ENCODE results near the gene CHM. TPM values are rescaled to one million over a fixed set of nuclear protein-coding genes. Genes with fewer than 3 reads are reported as not detected.
A peak's percentile ranks its signal among the peaks of the same experiment; 100 is the strongest.

The CHM gene
- total RNA-seq: 13.1 TPM
- long read RNA-seq, full-length matches to known transcripts: 1 of 3 reads
- long read RNA-seq, partial matches to known transcripts: 2 of 3 reads
- long read RNA-seq, other reads (novel, unspliced or antisense): 0 of 3 reads

DNA sequence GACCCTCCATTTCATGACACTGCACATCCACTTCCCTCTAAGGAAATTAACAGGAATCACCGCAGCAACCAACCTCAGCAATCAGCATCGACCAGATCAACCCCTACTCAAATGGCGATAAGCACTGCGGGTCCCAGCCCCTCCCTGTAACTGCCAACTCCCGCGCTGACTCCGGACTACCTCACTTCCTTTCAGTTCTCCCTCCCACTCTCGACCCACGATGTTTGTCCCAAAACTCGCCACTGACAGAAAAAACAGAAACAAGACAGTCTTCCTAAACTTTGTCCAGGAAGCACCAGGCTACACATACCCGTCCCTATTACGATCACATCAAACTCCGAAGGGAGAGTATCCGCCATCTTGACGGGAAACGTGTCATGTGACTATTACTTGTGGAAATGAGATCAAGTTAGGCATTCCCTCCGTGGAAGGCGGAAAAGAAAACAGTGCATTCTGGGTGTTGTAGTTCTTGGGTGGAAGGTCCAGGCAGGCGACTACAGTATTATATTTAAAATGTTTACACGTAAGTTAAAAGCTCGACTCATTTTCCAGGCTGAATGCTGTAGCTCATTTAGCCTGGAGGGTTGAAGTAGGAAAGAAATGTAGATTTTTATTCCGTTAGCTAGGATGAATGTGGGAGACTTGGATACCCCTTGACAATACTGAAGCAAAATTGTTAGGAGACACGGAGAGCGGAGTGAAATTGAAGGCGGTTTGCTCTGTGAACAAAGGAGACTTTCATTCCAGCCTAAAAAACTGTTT, at the start of gene CHM:
Gene CHM (minus strand): TSS at position 385 of the 762 bp plus-strand sequence. CDS start 26 bp downstream, at position 359.
- Histone ChIP-seq H3K9me3 (replicated peaks) (no peaks in the 10 kb centered on the region), H3K4me1 (peaks cover 15% of the 10 kb centered on the region), H3K27me3 (ENCODE audit: low read depth) (no peaks in the 10 kb centered on the region), H3K27ac (replicated peaks) (peak within 1 kb of the TSS; percentile 82), H3K36me3 (no peaks in the 10 kb centered on the region), H3K4me3 (peak within 1 kb of the TSS; percentile 77)
- TF ChIP-seq, protein P1, sequence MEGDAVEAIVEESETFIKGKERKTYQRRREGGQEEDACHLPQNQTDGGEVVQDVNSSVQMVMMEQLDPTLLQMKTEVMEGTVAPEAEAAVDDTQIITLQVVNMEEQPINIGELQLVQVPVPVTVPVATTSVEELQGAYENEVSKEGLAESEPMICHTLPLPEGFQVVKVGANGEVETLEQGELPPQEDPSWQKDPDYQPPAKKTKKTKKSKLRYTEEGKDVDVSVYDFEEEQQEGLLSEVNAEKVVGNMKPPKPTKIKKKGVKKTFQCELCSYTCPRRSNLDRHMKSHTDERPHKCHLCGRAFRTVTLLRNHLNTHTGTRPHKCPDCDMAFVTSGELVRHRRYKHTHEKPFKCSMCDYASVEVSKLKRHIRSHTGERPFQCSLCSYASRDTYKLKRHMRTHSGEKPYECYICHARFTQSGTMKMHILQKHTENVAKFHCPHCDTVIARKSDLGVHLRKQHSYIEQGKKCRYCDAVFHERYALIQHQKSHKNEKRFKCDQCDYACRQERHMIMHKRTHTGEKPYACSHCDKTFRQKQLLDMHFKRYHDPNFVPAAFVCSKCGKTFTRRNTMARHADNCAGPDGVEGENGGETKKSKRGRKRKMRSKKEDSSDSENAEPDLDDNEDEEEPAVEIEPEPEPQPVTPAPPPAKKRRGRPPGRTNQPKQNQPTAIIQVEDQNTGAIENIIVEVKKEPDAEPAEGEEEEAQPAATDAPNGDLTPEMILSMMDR (IDR thresholded peaks at IDR 0.05; ENCODE audit: borderline replicate concordance): no peak
- DNase-seq: peak; percentile 19
- intact Hi-C loops (cut with micrococcal nuclease): no loop called here

DNA sequence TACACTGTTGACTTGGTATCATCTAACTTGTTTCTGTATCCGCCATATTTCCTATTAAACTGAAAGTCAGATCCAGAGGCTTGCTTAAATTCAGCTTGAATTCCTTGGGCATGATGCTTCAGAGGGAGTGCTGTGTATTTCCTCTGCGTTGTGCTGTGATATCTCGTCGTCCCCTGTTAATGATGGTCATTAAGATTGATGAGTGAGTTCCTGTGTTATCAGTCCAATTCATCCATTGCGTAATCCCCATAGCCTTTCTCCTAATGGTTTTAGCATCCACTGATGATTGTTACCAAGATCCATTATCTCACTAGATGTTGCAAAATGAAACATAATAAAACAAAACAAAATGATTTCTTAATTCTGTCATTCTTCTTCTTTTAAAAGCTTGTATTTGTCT, 31.3 kb upstream of the CHM start:
- intact Hi-C loops (cut with micrococcal nuclease): no loop called here
- H3K36me3 ChIP-seq: no peaks in the 10 kb centered on the region
- TF ChIP-seq, protein P1 (IDR thresholded peaks at IDR 0.05; ENCODE audit: borderline replicate concordance): no peak
- no peaks in the 10 kb centered on the region for H3K4me1 ChIP-seq
- H3K27ac ChIP-seq (replicated peaks): no peak overlapping the region
- no peak for DNase-seq
- no peaks in the 10 kb centered on the region for H3K27me3 ChIP-seq (ENCODE audit: low read depth)
- H3K4me3 ChIP-seq: no peak overlapping the region
- no peaks in the 10 kb centered on the region for H3K9me3 ChIP-seq (replicated peaks)

- Histone ChIP-seq H3K9me3 (replicated peaks) (no peaks in the 10 kb centered on the region), H3K27me3 (ENCODE audit: low read depth) (no peaks in the 10 kb centered on the region), H3K27ac (replicated peaks) (no peak overlapping the region), H3K4me3 (no peak overlapping the region), H3K4me1 (no peaks in the 10 kb centered on the region), H3K36me3 (no peaks in the 10 kb centered on the region)
- intact Hi-C loops (cut with micrococcal nuclease): no loop called here
- TF ChIP-seq, protein P1 (IDR thresholded peaks at IDR 0.05; ENCODE audit: borderline replicate concordance): no peak
- no peak for DNase-seq
Measured at GRCh38 chrX:86066998-86067397, 19.6 kb upstream of the CHM start.

GRCh38 chrX:86061407-86061806, 14.0 kb upstream of the CHM start:
- Histone ChIP-seq H3K4me3 (no peak overlapping the region), H3K36me3 (no peaks in the 10 kb centered on the region), H3K9me3 (replicated peaks) (no peaks in the 10 kb centered on the region), H3K27ac (replicated peaks) (no peak overlapping the region), H3K27me3 (ENCODE audit: low read depth) (no peaks in the 10 kb centered on the region), H3K4me1 (no peaks in the 10 kb centered on the region)
- intact Hi-C loops (cut with micrococcal nuclease): no loop called here
- no peak for DNase-seq
- TF ChIP-seq, protein P1 (IDR thresholded peaks at IDR 0.05; ENCODE audit: borderline replicate concordance): no peak

- no peaks in the 10 kb centered on the region for H3K9me3 ChIP-seq (replicated peaks)
- no peak overlapping the region for H3K27ac ChIP-seq (replicated peaks)
- TF ChIP-seq, protein P1 (IDR thresholded peaks at IDR 0.05; ENCODE audit: borderline replicate concordance): no peak
- no peaks in the 10 kb centered on the region for H3K4me1 ChIP-seq
- no peaks in the 10 kb centered on the region for H3K36me3 ChIP-seq
- H3K4me3 ChIP-seq: no peak overlapping the region
- no peak for DNase-seq
- intact Hi-C loops (cut with micrococcal nuclease): no loop called here
- H3K27me3 ChIP-seq (ENCODE audit: low read depth): no peaks in the 10 kb centered on the region
Measured at GRCh38 chrX:86051741-86052140, 4.4 kb upstream of the CHM start.
